ENCODE measurements around the gene HS6ST2. TPM values are rescaled to one million over a fixed set of nuclear protein-coding genes. Genes with fewer than 3 reads are reported as not detected.

The HS6ST2 gene
- total RNA-seq, 4 donors from 2014 or later, result 0.77 to 9.7 (median 1.9) TPM

DNA sequence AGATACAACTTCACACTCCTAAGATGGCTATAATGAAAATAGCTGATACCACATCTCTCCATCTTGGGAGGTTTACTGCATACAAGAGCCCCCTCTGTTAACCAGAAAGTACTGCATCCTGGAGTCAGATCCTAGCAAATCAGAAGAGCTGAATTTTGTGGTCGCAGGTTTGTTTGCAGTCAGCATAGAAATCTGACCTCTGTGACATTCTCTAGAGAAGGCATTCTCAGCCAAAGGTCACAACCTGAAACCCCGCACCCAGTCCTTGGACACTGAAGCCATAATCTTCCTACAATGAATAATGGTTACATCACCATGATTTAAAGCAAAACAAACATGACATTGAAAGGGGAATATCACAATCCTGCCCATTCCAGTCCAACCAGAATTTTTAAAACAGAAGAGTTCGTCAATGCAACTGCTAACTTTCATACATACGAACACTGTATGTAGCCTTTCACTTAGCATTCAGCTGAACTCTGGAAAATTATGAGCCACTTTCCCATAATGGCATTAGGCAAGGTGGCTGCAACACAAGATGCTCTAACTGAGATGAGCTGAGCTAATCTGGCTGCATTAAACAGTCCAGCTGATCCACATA, 17.6 kb downstream of the HS6ST2 start:
- TF ChIP-seq, protein P1, sequence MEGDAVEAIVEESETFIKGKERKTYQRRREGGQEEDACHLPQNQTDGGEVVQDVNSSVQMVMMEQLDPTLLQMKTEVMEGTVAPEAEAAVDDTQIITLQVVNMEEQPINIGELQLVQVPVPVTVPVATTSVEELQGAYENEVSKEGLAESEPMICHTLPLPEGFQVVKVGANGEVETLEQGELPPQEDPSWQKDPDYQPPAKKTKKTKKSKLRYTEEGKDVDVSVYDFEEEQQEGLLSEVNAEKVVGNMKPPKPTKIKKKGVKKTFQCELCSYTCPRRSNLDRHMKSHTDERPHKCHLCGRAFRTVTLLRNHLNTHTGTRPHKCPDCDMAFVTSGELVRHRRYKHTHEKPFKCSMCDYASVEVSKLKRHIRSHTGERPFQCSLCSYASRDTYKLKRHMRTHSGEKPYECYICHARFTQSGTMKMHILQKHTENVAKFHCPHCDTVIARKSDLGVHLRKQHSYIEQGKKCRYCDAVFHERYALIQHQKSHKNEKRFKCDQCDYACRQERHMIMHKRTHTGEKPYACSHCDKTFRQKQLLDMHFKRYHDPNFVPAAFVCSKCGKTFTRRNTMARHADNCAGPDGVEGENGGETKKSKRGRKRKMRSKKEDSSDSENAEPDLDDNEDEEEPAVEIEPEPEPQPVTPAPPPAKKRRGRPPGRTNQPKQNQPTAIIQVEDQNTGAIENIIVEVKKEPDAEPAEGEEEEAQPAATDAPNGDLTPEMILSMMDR (IDR thresholded peaks at IDR 0.05), result no peak
- TF ChIP-seq POLR2A (IDR thresholded peaks at IDR 0.05), result no peak
- intact Hi-C loops (cut with DNase I; ENCODE audit: low total_unique reads), result no loop called here
- Histone ChIP-seq H3K9me3 (no peaks in the 10 kb centered on the region), H3K27me3 (no peaks in the 10 kb centered on the region), H3K4me1 (no peaks in the 10 kb centered on the region), H3K27ac (no peak overlapping the region), H3K4me3 (no peak overlapping the region), H3K36me3 (no peaks in the 10 kb centered on the region)
- no peak for DNase-seq

DNA sequence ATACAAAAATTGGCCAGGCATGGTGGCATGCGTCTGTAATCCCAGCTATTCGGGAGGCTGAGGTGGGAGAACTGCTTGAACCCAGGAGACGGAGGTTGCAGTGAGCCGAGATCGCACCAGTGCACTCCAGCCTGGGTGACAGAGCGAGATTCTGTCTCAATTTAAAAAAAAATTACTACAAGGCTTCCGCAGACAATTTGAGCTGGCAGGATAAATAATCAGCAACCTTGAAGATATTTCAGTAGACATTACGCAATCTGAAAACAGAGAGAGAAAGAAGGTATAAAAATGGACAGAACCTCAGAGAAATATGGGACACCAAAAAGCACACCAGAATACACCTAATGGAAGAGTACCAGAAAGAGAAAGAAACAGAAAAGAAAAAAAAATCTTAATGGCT, 25.3 kb downstream of the HS6ST2 start:
- intact Hi-C loops (cut with DNase I; ENCODE audit: low total_unique reads), result no loop called here
- H3K4me3 ChIP-seq, result no peak overlapping the region
- no peak for DNase-seq

DNA sequence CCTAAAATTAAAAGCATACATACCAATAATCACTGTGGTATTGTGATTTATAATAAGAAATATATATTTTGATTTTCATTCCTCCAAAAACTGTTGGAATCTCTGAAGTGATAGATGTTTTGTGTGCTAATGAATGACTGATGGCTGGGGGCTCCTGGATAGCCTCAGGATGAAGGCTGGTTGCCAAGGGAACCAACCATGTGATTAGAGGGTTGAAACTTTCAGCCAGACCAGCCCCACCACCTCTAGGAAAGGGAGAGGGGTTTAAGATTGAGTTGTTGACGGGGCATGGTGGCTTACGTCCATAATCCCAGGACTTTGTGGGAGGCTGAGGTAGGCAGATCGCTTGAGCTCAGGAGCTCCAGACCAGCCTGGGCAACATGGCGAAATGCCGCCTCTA, 34.0 kb downstream of the HS6ST2 start:
- TF ChIP-seq, protein P1 (IDR thresholded peaks at IDR 0.05), result no peak
- no peak for TF ChIP-seq POLR2A (IDR thresholded peaks at IDR 0.05)
- Histone ChIP-seq H3K9me3 (no peaks in the 10 kb centered on the region), H3K36me3 (no peaks in the 10 kb centered on the region), H3K4me1 (no peaks in the 10 kb centered on the region), H3K27me3 (no peaks in the 10 kb centered on the region), H3K27ac (no peak overlapping the region), H3K4me3 (no peak overlapping the region)
- intact Hi-C loops (cut with DNase I; ENCODE audit: low total_unique reads), result no loop called here
- DNase-seq, result no peak

More for the DNA sequence above, 25.3 kb downstream of the HS6ST2 start:
- H3K9me3 ChIP-seq, result no peaks in the 10 kb centered on the region
- TF ChIP-seq, protein P1 (IDR thresholded peaks at IDR 0.05), result no peak
- no peak for TF ChIP-seq POLR2A (IDR thresholded peaks at IDR 0.05)
- H3K4me1 ChIP-seq, result no peaks in the 10 kb centered on the region
- H3K27me3 ChIP-seq, result no peaks in the 10 kb centered on the region
- H3K36me3 ChIP-seq, result no peaks in the 10 kb centered on the region
- H3K27ac ChIP-seq, result no peak overlapping the region

DNA sequence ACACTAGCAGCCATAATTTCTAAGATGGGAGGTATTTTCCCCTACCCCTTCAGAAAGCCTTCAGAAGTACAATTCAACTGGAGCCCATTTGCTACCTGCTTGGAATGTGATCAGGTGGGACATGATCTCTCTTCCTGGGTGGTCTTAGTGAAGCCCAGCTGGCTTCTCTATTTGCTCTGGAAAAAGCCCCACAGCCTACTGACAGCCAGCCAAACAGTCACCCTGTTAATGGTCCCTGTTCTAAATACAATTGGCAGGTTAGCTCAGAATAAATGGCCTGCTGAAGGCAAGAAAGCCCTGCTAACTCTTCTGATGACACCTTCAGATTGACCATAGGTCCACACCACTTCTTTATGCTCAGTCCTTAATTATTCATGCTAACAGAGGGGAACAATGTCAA, 39.9 kb downstream of the HS6ST2 start:
- H3K36me3 ChIP-seq, result no peaks in the 10 kb centered on the region
- H3K9me3 ChIP-seq, result no peaks in the 10 kb centered on the region
- no peaks in the 10 kb centered on the region for H3K27me3 ChIP-seq
- DNase-seq, result no peak
- H3K4me1 ChIP-seq, result no peaks in the 10 kb centered on the region
- H3K27ac ChIP-seq, result no peak overlapping the region
- TF ChIP-seq, protein P1 (IDR thresholded peaks at IDR 0.05), result no peak
- no peak overlapping the region for H3K4me3 ChIP-seq
- intact Hi-C loops (cut with DNase I; ENCODE audit: low total_unique reads), result no loop called here

DNA sequence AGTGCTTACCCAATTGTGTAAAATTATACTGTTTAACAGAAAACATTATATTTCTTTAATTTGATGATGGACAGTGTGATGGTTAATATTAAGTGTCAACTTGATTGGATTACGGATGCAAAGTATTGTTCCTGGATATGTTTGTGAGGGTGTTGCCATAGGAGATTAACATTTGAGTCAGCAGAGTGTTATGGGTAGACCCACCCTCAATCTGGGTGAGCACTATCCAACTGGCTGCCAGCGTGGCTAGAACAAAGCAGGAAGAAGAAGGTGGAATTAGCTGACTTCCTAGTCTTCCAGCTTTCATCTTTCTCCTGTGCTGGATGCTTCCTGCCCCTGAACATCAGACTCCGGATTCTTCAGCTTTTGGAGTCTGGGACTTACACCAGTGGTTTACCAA, 42.1 kb downstream of the HS6ST2 start:
- TF ChIP-seq POLR2A (IDR thresholded peaks at IDR 0.05), result no peak
- TF ChIP-seq, protein P1 (IDR thresholded peaks at IDR 0.05), result no peak
- DNase-seq, result no peak

More for the DNA sequence above, 42.1 kb downstream of the HS6ST2 start:
- Histone ChIP-seq H3K4me3 (no peak overlapping the region), H3K27me3 (no peaks in the 10 kb centered on the region), H3K9me3 (no peaks in the 10 kb centered on the region), H3K36me3 (no peaks in the 10 kb centered on the region), H3K4me1 (no peaks in the 10 kb centered on the region), H3K27ac (no peak overlapping the region)
- intact Hi-C loops (cut with DNase I; ENCODE audit: low total_unique reads), result no loop called here
